ENCODE measurements around the gene JAK3. TPM values are rescaled to one million over a fixed set of nuclear protein-coding genes. Genes with fewer than 3 reads are reported as not detected.

The JAK3 gene
- total and polyA plus RNA-seq, 10 of the 15 experiments (the other 5 are each of a cell fraction or from before 2014, with no cell fraction given), result 7.8 to 67.9 (median 33.3) TPM

GRCh38 chr19:17879466-17879865 is 31.7 kb upstream of the JAK3 start (continued):
- TF ChIP-seq, protein P1, sequence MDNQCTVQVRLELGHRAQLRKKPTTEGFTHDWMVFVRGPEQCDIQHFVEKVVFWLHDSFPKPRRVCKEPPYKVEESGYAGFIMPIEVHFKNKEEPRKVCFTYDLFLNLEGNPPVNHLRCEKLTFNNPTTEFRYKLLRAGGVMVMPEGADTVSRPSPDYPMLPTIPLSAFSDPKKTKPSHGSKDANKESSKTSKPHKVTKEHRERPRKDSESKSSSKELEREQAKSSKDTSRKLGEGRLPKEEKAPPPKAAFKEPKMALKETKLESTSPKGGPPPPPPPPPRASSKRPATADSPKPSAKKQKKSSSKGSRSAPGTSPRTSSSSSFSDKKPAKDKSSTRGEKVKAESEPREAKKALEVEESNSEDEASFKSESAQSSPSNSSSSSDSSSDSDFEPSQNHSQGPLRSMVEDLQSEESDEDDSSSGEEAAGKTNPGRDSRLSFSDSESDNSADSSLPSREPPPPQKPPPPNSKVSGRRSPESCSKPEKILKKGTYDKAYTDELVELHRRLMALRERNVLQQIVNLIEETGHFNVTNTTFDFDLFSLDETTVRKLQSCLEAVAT (IDR thresholded peaks at IDR 0.05), result no peak
- no peak for TF ChIP-seq HSF1 (IDR thresholded peaks at IDR 0.05; ENCODE audit: low read depth, low read length)
- no peak for TF ChIP-seq KDM1A (IDR thresholded peaks at IDR 0.05; ENCODE audit: borderline replicate concordance)
- TF ChIP-seq PAX5 (IDR thresholded peaks at IDR 0.05; ENCODE audit: borderline replicate concordance, low read depth, low read length), result no peak
- TF ChIP-seq SRF (IDR thresholded peaks at IDR 0.05; ENCODE audit: low read depth in 2 of 2, low read length in 2 of 2), result no peak
- no peak for TF ChIP-seq RBBP5 (conservative IDR thresholded peaks at IDR 0.05)
- no peak for TF ChIP-seq ZNF274 (IDR thresholded peaks at IDR 0.05; ENCODE audit: insufficient read depth, insufficient read length)
- TF ChIP-seq CREM (IDR thresholded peaks at IDR 0.05; ENCODE audit: low read depth), result no peak
- TF ChIP-seq CREB1 (IDR thresholded peaks at IDR 0.05; ENCODE audit: low read depth), result no peak
- TF ChIP-seq, protein P2, sequence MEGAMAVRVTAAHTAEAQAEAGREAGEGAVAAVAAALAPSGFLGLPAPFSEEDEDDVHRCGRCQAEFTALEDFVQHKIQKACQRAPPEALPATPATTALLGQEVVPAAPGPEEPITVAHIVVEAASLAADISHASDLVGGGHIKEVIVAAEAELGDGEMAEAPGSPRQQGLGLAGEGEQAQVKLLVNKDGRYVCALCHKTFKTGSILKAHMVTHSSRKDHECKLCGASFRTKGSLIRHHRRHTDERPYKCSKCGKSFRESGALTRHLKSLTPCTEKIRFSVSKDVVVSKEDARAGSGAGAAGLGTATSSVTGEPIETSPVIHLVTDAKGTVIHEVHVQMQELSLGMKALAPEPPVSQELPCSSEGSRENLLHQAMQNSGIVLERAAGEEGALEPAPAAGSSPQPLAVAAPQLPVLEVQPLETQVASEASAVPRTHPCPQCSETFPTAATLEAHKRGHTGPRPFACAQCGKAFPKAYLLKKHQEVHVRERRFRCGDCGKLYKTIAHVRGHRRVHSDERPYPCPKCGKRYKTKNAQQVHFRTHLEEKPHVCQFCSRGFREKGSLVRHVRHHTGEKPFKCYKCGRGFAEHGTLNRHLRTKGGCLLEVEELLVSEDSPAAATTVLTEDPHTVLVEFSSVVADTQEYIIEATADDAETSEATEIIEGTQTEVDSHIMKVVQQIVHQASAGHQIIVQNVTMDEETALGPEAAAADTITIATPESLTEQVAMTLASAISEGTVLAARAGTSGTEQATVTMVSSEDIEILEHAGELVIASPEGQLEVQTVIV (IDR thresholded peaks at IDR 0.05; ENCODE audit: borderline replicate concordance, partially characterized antibody), result no peak
- no peak for TF ChIP-seq TCF7 (IDR thresholded peaks at IDR 0.05; ENCODE audit: borderline replicate concordance)
- no peak for TF ChIP-seq NR2C1 (IDR thresholded peaks at IDR 0.05)

Measured in GM12878 (cell line).